OCI-LY7 (cell line): ENCODE results near the gene PALMD. TPM values are rescaled to one million over a fixed set of nuclear protein-coding genes. Genes with fewer than 3 reads are reported as not detected.

Source experiments
- BruUV-seq: library from RNA; stranded (reverse); fragments of 400-500 nt; replicated peaks from 2 replicates; lab custom pipeline; 2021; lab: Mats Ljungman, UMichigan
- CTCF ChIA-PET: fragments of 300-600 bp; sonication (Branson Sonifier 250); formaldehyde crosslinking; loops from one replicate; lab custom pipeline; 2022; ENCODE audit warnings: antibody characterized with exemption; ENCODE audit not compliant: unreplicated experiment; lab: Charles Lee
- POLR2A ChIA-PET: fragments of 300-600 bp; sonication (Branson Sonifier 250); formaldehyde crosslinking; loops from one replicate; lab custom pipeline; 2022; ENCODE audit warnings: antibody characterized with exemption; lab: Charles Lee
- DNase-seq: peaks from one replicate; pipeline ENCODE4 v3.0.0-alpha.2; 2015; ENCODE audit warnings: low spot score
- H2AFZ ChIP-seq: fragments of 200-600 bp; sonication (generic), shearing (Covaris generic); 2 replicates; pipeline ENCODE4 v1.6.1; 2014; ENCODE audit warnings: mild to moderate bottlenecking, antibody characterized with exemption, low read length, moderate library complexity
- H3K27ac ChIP-seq: fragments of 200-600 bp; sonication (generic); 2 replicates; pipeline ENCODE4 v1.5.1; 2014; ENCODE audit warnings: mixed run types, low read depth, mild to moderate bottlenecking, moderate library complexity, low read length, inconsistent platforms; ENCODE audit not compliant: poor library complexity, severe bottlenecking
- H3K36me3 ChIP-seq: fragments of 200-600 bp; sonication (generic); 2 replicates; pipeline ENCODE4 v1.6.1; 2014; ENCODE audit warnings: mild to moderate bottlenecking, antibody characterized with exemption, low read length, moderate library complexity, mixed read lengths; ENCODE audit not compliant: insufficient read depth
- H3K4me1 ChIP-seq: fragments of 200-600 bp; sonication (generic); 2 replicates; pipeline ENCODE4 v1.5.1; 2014; ENCODE audit warnings: mild to moderate bottlenecking, low read length; ENCODE audit not compliant: insufficient read depth, poor library complexity, severe bottlenecking
- H3K4me2 ChIP-seq: fragments of 200-600 bp; sonication (generic); 2 replicates; pipeline ENCODE4 v1.6.1; 2014; ENCODE audit warnings: mild to moderate bottlenecking, low read length
- H3K4me3 ChIP-seq: fragments of 200-600 bp; sonication (generic); 2 replicates; pipeline ENCODE4 v1.5.1; 2014; ENCODE audit warnings: mild to moderate bottlenecking, low read depth, low read length; ENCODE audit not compliant: poor library complexity, severe bottlenecking
- H3K79me2 ChIP-seq: fragments of 200-600 bp; sonication (generic); 2 replicates; pipeline ENCODE4 v1.6.1; 2016; ENCODE audit warnings: low read depth, mild to moderate bottlenecking, low read length, moderate library complexity, mixed read lengths; ENCODE audit not compliant: insufficient read depth
- H3K9me2 ChIP-seq: fragments of 200-600 bp; sonication (generic); 2 replicates; pipeline ENCODE4 v1.6.1; 2016; ENCODE audit warnings: mild to moderate bottlenecking, low read length, mixed read lengths; ENCODE audit not compliant: insufficient read depth
- H3K9me3 ChIP-seq: fragments of 200-600 bp; sonication (generic); 2 replicates; pipeline ENCODE4 v1.6.1; 2014; ENCODE audit warnings: mild to moderate bottlenecking, mixed run types, low read length, mixed read lengths
- H4K20me1 ChIP-seq: fragments of 200-600 bp; sonication (generic); 2 replicates; pipeline ENCODE4 v1.6.1; 2014; ENCODE audit warnings: mild to moderate bottlenecking, antibody characterized with exemption, low read length, moderate library complexity, mixed read lengths; ENCODE audit not compliant: insufficient read depth
- CTCF ChIP-seq: fragments of 200-600 bp; sonication (generic); conservative IDR thresholded peaks from 2 replicates; pipeline ENCODE4 v1.5.1; 2014; ENCODE audit warnings: mild to moderate bottlenecking, antibody characterized with exemption, low read length, moderate library complexity, mixed read lengths
- EZH2phosphoT487 ChIP-seq: fragments of 200-600 bp; sonication (generic); IDR thresholded peaks from 2 replicates; pipeline ENCODE4 v1.6.1; 2018; ENCODE audit warnings: low read depth, borderline replicate concordance, mild to moderate bottlenecking, mixed run types, antibody characterized with exemption, low read length, moderate library complexity, mixed read lengths
- intact Hi-C: fragments of 100-400 bp; cut with micrococcal nuclease; formaldehyde crosslinking; loops from one replicate; pipeline ENCODE4 v1.10.0; 2022; ENCODE audit not compliant: unreplicated experiment
- total RNA-seq, 2 experiments: library from RNA; depleted of rRNA in 1 of 2; stranded (reverse); fragments of >200 nt in 1 of 2; shearing (Covaris generic) in 1 of 2; gene quantifications; 2 replicates each; pipeline ENCODE4 v1.2.3, GENCODE V29; 2014 to 2022

The PALMD gene
- total RNA-seq, 2 experiments from 2014 or later: not detected

GRCh38 chr1:99634971-99635624, 10.8 kb upstream of the PALMD start:
- no peak overlapping the region for H3K4me3 ChIP-seq
- no peak for DNase-seq
- intact Hi-C loops: no loop called here
- no peaks in the 10 kb centered on the region for H3K4me1 ChIP-seq
- H3K4me2 ChIP-seq: no peak overlapping the region
- ChIA-PET POLR2A (interaction anchor here (1.0 to 1.4 kb wide), 3 partner anchors 12 to 135 kb away, joined by 3 read pairs; no protein-coding TSS in a partner anchor), CTCF (interaction anchor here (0.5 kb wide), 1 partner anchor 1914 kb away, joined by 3 read pairs; no protein-coding TSS in a partner anchor)
- H3K79me2 ChIP-seq: no peaks in the 10 kb centered on the region
- BruUV-seq: no TSS peak
- H3K36me3 ChIP-seq: no peaks in the 10 kb centered on the region
- H3K9me2 ChIP-seq: no peaks in the 10 kb centered on the region
- no peaks in the 10 kb centered on the region for H3K9me3 ChIP-seq
- H4K20me1 ChIP-seq: no peaks in the 10 kb centered on the region
- no peak overlapping the region for H3K27ac ChIP-seq
- no peak overlapping the region for H2AFZ ChIP-seq
- TF ChIP-seq EZH2phosphoT487 (no peak), CTCF (no peak)

GRCh38 chr1:99635664-99636063, 10.2 kb upstream of the PALMD start:
- intact Hi-C loops: no loop called here
- POLR2A ChIA-PET: interaction anchor here (0.7 to 1.4 kb wide), 4 partner anchors 11 to 142 kb away, joined by 3 to 4 read pairs (median 3); no protein-coding TSS in a partner anchor
- Histone ChIP-seq H3K4me3 (no peak overlapping the region), H4K20me1 (no peaks in the 10 kb centered on the region), H3K9me2 (no peaks in the 10 kb centered on the region), H3K9me3 (no peaks in the 10 kb centered on the region), H3K4me2 (no peak overlapping the region), H2AFZ (no peak overlapping the region), H3K27ac (no peak overlapping the region), H3K4me1 (no peaks in the 10 kb centered on the region), H3K36me3 (no peaks in the 10 kb centered on the region), H3K79me2 (no peaks in the 10 kb centered on the region)
- no peak for DNase-seq
- TF ChIP-seq EZH2phosphoT487 (no peak), CTCF (no peak)
- CTCF ChIA-PET: no interaction called here
- BruUV-seq: no TSS peak

- Histone ChIP-seq H4K20me1 (no peaks in the 10 kb centered on the region), H3K79me2 (no peaks in the 10 kb centered on the region), H3K9me2 (no peaks in the 10 kb centered on the region), H3K9me3 (no peaks in the 10 kb centered on the region), H3K27ac (no peak overlapping the region), H3K4me3 (no peak overlapping the region), H3K36me3 (no peaks in the 10 kb centered on the region), H3K4me1 (no peaks in the 10 kb centered on the region), H3K4me2 (no peak overlapping the region), H2AFZ (no peak overlapping the region)
- ChIA-PET POLR2A (no interaction called here), CTCF (no interaction called here)
- intact Hi-C loops: no loop called here
- no peak for DNase-seq
- no peak for TF ChIP-seq EZH2phosphoT487
- TF ChIP-seq CTCF: no peak
- BruUV-seq: no TSS peak
Measured at GRCh38 chr1:99636647-99637175, 9.2 kb upstream of the PALMD start.
